Aorta (tissue), 5 donors: Measurements from ENCODE around the gene ATP6V0E1. TPM values are rescaled to one million over a fixed set of nuclear protein-coding genes. Genes with fewer than 3 reads are reported as not detected.
"Not testable (repeated sequence)": the region's sequence is repeated elsewhere in the genome, so short reads cannot be mapped to it uniquely, and the experiment has no call there.

Experiments
- ATAC-seq: fragments of 200-7000 bp; cut with Tn5 transposase; one replicate; pipeline ENCODE4 v1.9.1; 2022; ENCODE audit warnings: moderate library complexity; ENCODE audit not compliant: low FRiP score
- DNase-seq, 2 donors: peaks; one replicate each; pipeline ENCODE4 v3.0.0-alpha.2; 2020
- H3K27ac ChIP-seq, 2 donors: one replicate each; pipeline ENCODE4 v1.5.1; 2013; ENCODE audit warnings: low read length in 2 of 2, mild to moderate bottlenecking in 2 of 2, moderate library complexity in 2 of 2, control low read depth in 1 of 2, inconsistent platforms in 1 of 2, low read depth in 1 of 2
- H3K27me3 ChIP-seq, 2 donors: one replicate each; pipeline ENCODE4 v1.6.1; 2013; ENCODE audit warnings: control low read depth in 1 of 2, low read length in 1 of 2, mild to moderate bottlenecking in 1 of 2, moderate library complexity in 1 of 2; ENCODE audit not compliant: insufficient read depth in 2 of 2, control insufficient read depth in 1 of 2
- H3K36me3 ChIP-seq, 2 donors: one replicate each; pipeline ENCODE4 v1.6.1; 2013; ENCODE audit warnings: control low read depth in 1 of 2, low read length in 1 of 2, mild to moderate bottlenecking in 1 of 2; ENCODE audit not compliant: insufficient read depth in 2 of 2, control insufficient read depth in 1 of 2
- H3K4me1 ChIP-seq, 2 donors: one replicate each; pipeline ENCODE4 v1.6.1; 2013; ENCODE audit warnings: low read length in 2 of 2, control low read depth in 1 of 2, mild to moderate bottlenecking in 1 of 2, moderate library complexity in 1 of 2; ENCODE audit not compliant: insufficient read depth in 2 of 2, control insufficient read depth in 1 of 2
- H3K4me3 ChIP-seq, 2 donors: one replicate each; pipeline ENCODE4 v1.5.1; 2013; ENCODE audit warnings: low read length in 2 of 2, control low read depth in 1 of 2, mild to moderate bottlenecking in 1 of 2
- H3K9me3 ChIP-seq: one replicate; pipeline ENCODE4 v1.6.1; 2013; ENCODE audit warnings: mild to moderate bottlenecking, low read length; ENCODE audit not compliant: control insufficient read depth
- WGBS, 2 donors: extraction: QIAGEN DNeasy Blood & Tissue Kit; methylation state at CpG; one replicate each; pipeline ENCODE4 v1.1.7; 2013; 5-methylcytosine and 5-hydroxymethylcytosine counted together
- intact Hi-C, 2 donors: fragments of 100-400 bp; cut with DNase I; formaldehyde crosslinking; loops; one replicate each; pipeline versions ENCODE4 v1.14.2 to v1.15.0; 2022
- polyA plus RNA-seq, 2 donors: library from polyadenylated mRNA; stranded (reverse); fragments of 200-250 nt; gene quantifications; one replicate each; pipeline ENCODE4 v1.2.3, GENCODE V29; 2013
- total RNA-seq, 2 donors: library from RNA; stranded (reverse); fragmentation: NEBNext Ultra II Directional; extraction: Animal tissue kit (Norgen Biotek cat#: 25700); gene quantifications; one replicate each; pipeline ENCODE4 v1.2.1, GENCODE V29; 2021
- donor health status: healthy with polysubstance abuse.
- donor health status: Bipolar disorder and iron deficiency.
- donor health status: DM: no; HTN: no; CAD: no.
- donor health status: DM: no; HTN: no; CAD: no.
- donor health status: DM: yes; HTN: yes; CAD: no.

ATP6V0E1 gene
- total and polyA plus RNA-seq, 4 donors, result 183 to 268 (median 218) TPM

GRCh38 chr5:173014671-173015070, 31.1 kb downstream of the ATP6V0E1 start:
- 94 to 95% methylated on average over 4 of the region's 4 CpGs for WGBS, 2 donors
- Histone ChIP-seq H3K4me3 (no peak overlapping the region), H3K27me3 (no peaks in the 10 kb centered on the region), H3K9me3 (no peaks in the 10 kb centered on the region), H3K27ac (no peak overlapping the region), H3K36me3 (no peaks in the 10 kb centered on the region), H3K4me1 (peaks cover 2 to 3% of the 10 kb centered on the region in 2 donors)
- ATAC-seq (no peak), DNase-seq (no peak)
- intact Hi-C loops, result no loop called here

- no peak for DNase-seq
- Histone ChIP-seq H3K4me3 (no peak overlapping the region), H3K27me3 (no peaks in the 10 kb centered on the region), H3K27ac (peak overlapping the region in 1 of 2 donors; percentile 13), H3K36me3 (no peaks in the 10 kb centered on the region), H3K4me1 (peaks cover 2 to 3% of the 10 kb centered on the region in 2 donors), H3K9me3 (no peaks in the 10 kb centered on the region)
- 91 to 95% methylated on average over 2 of the region's 2 CpGs for WGBS, 2 donors
- ATAC-seq, result no peak
- intact Hi-C loops, result no loop called here
Observed at GRCh38 chr5:173015192-173015591, 31.6 kb downstream of the ATP6V0E1 start.

- H3K4me1 ChIP-seq, result peaks cover 0 to 3% of the 10 kb centered on the region in 2 donors
- intact Hi-C loops, result loop anchor here in 1 of 2 donors (2.0 kb wide), 1 partner anchor 41 kb away; the partner anchor contains the start of gene CREBRF
- no peak overlapping the region for H3K4me3 ChIP-seq
- no peak for DNase-seq
- H3K9me3 ChIP-seq, result no peaks in the 10 kb centered on the region
- H3K27ac ChIP-seq, result peak overlapping the region; percentile 7 to 73
- H3K27me3 ChIP-seq, result no peaks in the 10 kb centered on the region
- 78 to 82% methylated on average over 13 of the region's 13 CpGs for WGBS, 2 donors
- no peaks in the 10 kb centered on the region for H3K36me3 ChIP-seq
- ATAC-seq, result no peak
Observed at GRCh38 chr5:173015598-173016455, 32.3 kb downstream of the ATP6V0E1 start.

- Histone ChIP-seq H3K9me3 (no peaks in the 10 kb centered on the region), H3K4me1 (peaks cover 0 to 3% of the 10 kb centered on the region in 2 donors), H3K27me3 (no peaks in the 10 kb centered on the region), H3K4me3 (no peak overlapping the region), H3K36me3 (no peaks in the 10 kb centered on the region), H3K27ac (peak overlapping the region; percentile 68 to 76)
- intact Hi-C loops, result loop anchor here in 1 of 2 donors (2.0 kb wide), 1 partner anchor 40 kb away; the partner anchor contains the start of gene CREBRF
- ATAC-seq (peak; percentile 88), DNase-seq (no peak)
- WGBS, 2 donors, result 1 to 3% methylated on average over 4 of the region's 4 CpGs
Observed at GRCh38 chr5:173016598-173017046, 33.1 kb downstream of the ATP6V0E1 start.

- H3K27me3 ChIP-seq, ATAC-seq, H3K9me3 ChIP-seq, DNase-seq, H3K4me3 ChIP-seq, H3K36me3 ChIP-seq, H3K4me1 ChIP-seq: not testable (repeated sequence)
- H3K27ac ChIP-seq, result peak overlapping the region; percentile 68 to 76
- 94 to 96% methylated on average over 15 of the region's 15 CpGs for WGBS, 2 donors
- intact Hi-C loops, result loop anchor here in 1 of 2 donors (2.0 kb wide), 1 partner anchor 40 kb away; the partner anchor contains the start of gene CREBRF
Observed at GRCh38 chr5:173017087-173017486, 33.5 kb downstream of the ATP6V0E1 start.

- intact Hi-C loops, result no loop called here
- no peaks in the 10 kb centered on the region for H3K9me3 ChIP-seq
- DNase-seq, result no peak
- H3K36me3 ChIP-seq, result no peaks in the 10 kb centered on the region
- H3K4me3 ChIP-seq, result no peak overlapping the region
- WGBS, 2 donors, result 93 to 95% methylated on average over 4 of the region's 4 CpGs
- H3K4me1 ChIP-seq, result peaks cover 0 to 3% of the 10 kb centered on the region in 2 donors
- H3K27me3 ChIP-seq, result no peaks in the 10 kb centered on the region
- H3K27ac ChIP-seq, result no peak overlapping the region
- no peak for ATAC-seq
Observed at GRCh38 chr5:173018358-173018757, 34.8 kb downstream of the ATP6V0E1 start.

GRCh38 chr5:173020154-173020581, 36.6 kb downstream of the ATP6V0E1 start:
- intact Hi-C loops, result no loop called here
- peaks cover 0 to 3% of the 10 kb centered on the region in 2 donors for H3K4me1 ChIP-seq
- no peaks in the 10 kb centered on the region for H3K36me3 ChIP-seq
- no peaks in the 10 kb centered on the region for H3K27me3 ChIP-seq
- no peak for DNase-seq
- WGBS, 2 donors, result 57 to 66% methylated on average over 5 of the region's 5 CpGs
- ATAC-seq, result no peak
- peak overlapping the region in 1 of 2 donors; percentile 50 for H3K27ac ChIP-seq
- no peaks in the 10 kb centered on the region for H3K9me3 ChIP-seq
- H3K4me3 ChIP-seq, result no peak overlapping the region

- no peaks in the 10 kb centered on the region for H3K4me1 ChIP-seq
- ATAC-seq (no peak), DNase-seq (peak in 1 of 2 donors; percentile 65)
- WGBS, 2 donors, result 51% methylated on average over 9 of the region's 9 CpGs
- no peak overlapping the region for H3K4me3 ChIP-seq
- intact Hi-C loops, result no loop called here
- peak overlapping the region in 1 of 2 donors; percentile 75 for H3K27ac ChIP-seq
- no peaks in the 10 kb centered on the region for H3K36me3 ChIP-seq
- no peaks in the 10 kb centered on the region for H3K9me3 ChIP-seq
- H3K27me3 ChIP-seq, result no peaks in the 10 kb centered on the region
Observed at GRCh38 chr5:173020643-173021042, 37.1 kb downstream of the ATP6V0E1 start.
